T-cell (primary cell): ENCODE results near the gene STK40. TPM values are rescaled to one million over a fixed set of nuclear protein-coding genes. Genes with fewer than 3 reads are reported as not detected.

Experiments used
- ATAC-seq, 4 experiments: fragments of 200-7000 bp in 3 of 4; fragments of 150-1000 bp in 1 of 4; cut with Tn5 transposase; replicated peaks in 1 of 4; 1 replicate in 3 of 4; 2 replicates in 1 of 4; pipeline ENCODE4 v1.10.0; 2021; ENCODE audit warnings: moderate library complexity in 3 of 4, mild to moderate bottlenecking in 2 of 4, moderate number of reproducible peaks in 1 of 4
- CTCF ChIA-PET, 2 donors: fragments of 300-600 bp; sonication (Branson Sonifier 250); formaldehyde crosslinking; loops; one replicate each; lab custom pipeline; 2022; ENCODE audit warnings: antibody characterized with exemption in 2 of 2; lab: Charles Lee
- POLR2A ChIA-PET, 2 donors: fragments of 300-600 bp; sonication (Branson Sonifier 250); formaldehyde crosslinking; loops; one replicate each; lab custom pipeline; 2022; ENCODE audit warnings: antibody characterized with exemption in 2 of 2; lab: Charles Lee
- DNase-seq, 35 experiments: peaks; one replicate each; pipeline versions ENCODE4 v3.0.0 to v3.0.0-alpha.2; 2013 to 2023
- H3K27ac ChIP-seq: one replicate; pipeline ENCODE4 v1.5.1; 2013; ENCODE audit warnings: low read length
- H3K27me3 ChIP-seq, 2 experiments: replicated peaks in 1 of 2; 1 replicate in 1 of 2; 2 replicates in 1 of 2; pipeline versions ENCODE4 v1.6.1 to v1.7.0; 2013; ENCODE audit warnings: low read length in 1 of 2, mixed read lengths in 1 of 2; ENCODE audit not compliant: control insufficient read depth in 2 of 2, insufficient read depth in 2 of 2; ENCODE audit errors: extremely low read depth in 1 of 2
- H3K36me3 ChIP-seq, 2 donors: 1 replicate in 1 of 2; 2 replicates in 1 of 2; pipeline versions ENCODE4 v1.6.1 to v1.7.0; 2013; ENCODE audit warnings: low read length in 1 of 2; ENCODE audit not compliant: control insufficient read depth in 2 of 2, insufficient read depth in 1 of 2; ENCODE audit errors: extremely low read depth in 1 of 2
- H3K4me1 ChIP-seq, 2 experiments: 1 replicate in 1 of 2; 2 replicates in 1 of 2; pipeline versions ENCODE4 v1.6.1 to v1.7.0; 2013; ENCODE audit warnings: low read length in 2 of 2, mixed read lengths in 1 of 2; ENCODE audit not compliant: insufficient read depth in 2 of 2, control insufficient read depth in 1 of 2; ENCODE audit errors: extremely low read depth in 1 of 2
- H3K4me3 ChIP-seq, 2 donors: 1 replicate in 1 of 2; 2 replicates in 1 of 2; pipeline versions ENCODE4 v1.5.1 to v1.7.0; 2013; ENCODE audit warnings: mild to moderate bottlenecking in 2 of 2, low read length in 1 of 2, moderate library complexity in 1 of 2; ENCODE audit not compliant: control insufficient read depth in 1 of 2; ENCODE audit errors: extremely low read depth in 1 of 2
- H3K9me3 ChIP-seq: 2 replicates; pipeline ENCODE4 v1.7.0; 2013
- H3K27ac Mint-ChIP-seq, 2 donors: one replicate each; pipeline ENCODE4 v1.8.0; 2020 to 2021; ENCODE audit warnings: mild to moderate bottlenecking in 2 of 2, mixed read lengths in 2 of 2
- H3K27me3 Mint-ChIP-seq, 2 donors: one replicate each; pipeline ENCODE4 v1.8.0; 2021 to 2022; ENCODE audit warnings: mixed read lengths in 2 of 2
- H3K36me3 Mint-ChIP-seq: one replicate; pipeline ENCODE4 v1.8.0; 2021; ENCODE audit warnings: mixed read lengths
- H3K4me1 Mint-ChIP-seq, 3 donors: one replicate each; pipeline ENCODE4 v1.8.0; 2020 to 2022; ENCODE audit warnings: mixed read lengths in 3 of 3, mild to moderate bottlenecking in 1 of 3
- H3K4me3 Mint-ChIP-seq, 3 donors: one replicate each; pipeline ENCODE4 v1.8.0; 2020 to 2022; ENCODE audit warnings: mild to moderate bottlenecking in 3 of 3, mixed read lengths in 3 of 3, moderate library complexity in 3 of 3
- H3K9me3 Mint-ChIP-seq, 3 donors: one replicate each; pipeline ENCODE4 v1.8.0; 2020 to 2022; ENCODE audit warnings: mixed read lengths in 3 of 3
- WGBS: methylation state at CpG from one replicate; pipeline ENCODE4 v1.1.5; 2013; ENCODE audit warnings: missing lambda C conversion rate; ENCODE audit not compliant: insufficient coverage; 5-methylcytosine and 5-hydroxymethylcytosine counted together
- total RNA-seq, 35 experiments: library from RNA in 6 of 35; stranded (reverse) in 6 of 35; fragments of 120-200 nt in 1 of 35; gene quantifications; one replicate each; pipeline versions ENCODE4 v1.2.1 to v1.2.4 and lab custom pipeline; 2013 to 2026

Gene STK40
- total RNA-seq, 5 donors from 2014 or later (not counting 1 experiment from before 2014, with no cell fraction given): 29.6 to 71.1 (median 56.7) TPM

GRCh38 chr1:36414384-36414783, 28.7 kb upstream of the STK40 start:
- Histone ChIP-seq H3K4me3 (no peak overlapping the region), H3K36me3 (no peaks in the 10 kb centered on the region), H3K27ac (no peak overlapping the region), H3K27me3 (no peaks in the 10 kb centered on the region), H3K9me3 (no peaks in the 10 kb centered on the region), H3K4me1 (peaks cover 2 to 6% of the 10 kb centered on the region in 2 experiments)
- ChIA-PET POLR2A (no interaction called here), CTCF (no interaction called here)
- H3K4me1 Mint-ChIP-seq: peaks cover 15 to 24% (median 21%) of the 10 kb centered on the region in 3 donors
- H3K9me3 Mint-ChIP-seq: peaks cover 0 to 5% (median 0%) of the 10 kb centered on the region in 3 donors
- 100% methylated on average over 3 of the region's 4 CpGs for WGBS
- DNase-seq: no peak
- H3K36me3 Mint-ChIP-seq: no peaks in the 10 kb centered on the region
- H3K27me3 Mint-ChIP-seq: no peaks in the 10 kb centered on the region
- ATAC-seq: no peak
- H3K4me3 Mint-ChIP-seq: no peak overlapping the region
- no peak overlapping the region for H3K27ac Mint-ChIP-seq

GRCh38 chr1:36411674-36412648, 26.2 kb upstream of the STK40 start:
- no peak overlapping the region for H3K4me3 ChIP-seq
- peak in 21 of 35 experiments; percentile 5 to 80 (median 29) for DNase-seq
- H3K4me1 Mint-ChIP-seq: peaks cover 9 to 18% (median 14%) of the 10 kb centered on the region in 3 donors
- H3K27me3 ChIP-seq: peaks cover 0 to 3% of the 10 kb centered on the region in 2 experiments
- no peaks in the 10 kb centered on the region for H3K9me3 ChIP-seq
- H3K36me3 Mint-ChIP-seq: no peaks in the 10 kb centered on the region
- ATAC-seq: peak; percentile 42 to 98 (median 50)
- peaks cover 0 to 5% (median 0%) of the 10 kb centered on the region in 3 donors for H3K9me3 Mint-ChIP-seq
- peak overlapping the region; percentile 63 to 77 for H3K27ac Mint-ChIP-seq
- peaks cover 0 to 6% of the 10 kb centered on the region in 2 experiments for H3K4me1 ChIP-seq
- POLR2A ChIA-PET: interaction anchor here in 1 of 2 donors (0.6 kb wide), 2 partner anchors 24 to 793 kb away, joined by 3 to 6 read pairs; no protein-coding TSS in a partner anchor
- H3K27me3 Mint-ChIP-seq: no peaks in the 10 kb centered on the region
- no peak overlapping the region for H3K27ac ChIP-seq
- WGBS: 56% methylated on average over 7 of the region's 11 CpGs
- peak overlapping the region in 1 of 3 donors; percentile 40 for H3K4me3 Mint-ChIP-seq
- H3K36me3 ChIP-seq: no peaks in the 10 kb centered on the region
- CTCF ChIA-PET: no interaction called here

- peaks cover 9 to 26% (median 17%) of the 10 kb centered on the region in 3 donors for H3K4me1 Mint-ChIP-seq
- ChIA-PET CTCF (no interaction called here), POLR2A (no interaction called here)
- no peak overlapping the region for H3K27ac Mint-ChIP-seq
- H3K27me3 ChIP-seq: peaks cover 0 to 3% of the 10 kb centered on the region in 2 experiments
- ATAC-seq (no peak), DNase-seq (no peak)
- no peak overlapping the region for H3K4me3 Mint-ChIP-seq
- peaks cover 0 to 6% of the 10 kb centered on the region in 2 experiments for H3K4me1 ChIP-seq
- no peaks in the 10 kb centered on the region for H3K36me3 Mint-ChIP-seq
- no peak overlapping the region for H3K27ac ChIP-seq
- no peaks in the 10 kb centered on the region for H3K36me3 ChIP-seq
- WGBS: 96% methylated on average over 2 of the region's 2 CpGs
- H3K9me3 ChIP-seq: no peaks in the 10 kb centered on the region
- H3K4me3 ChIP-seq: no peak overlapping the region
- H3K27me3 Mint-ChIP-seq: no peaks in the 10 kb centered on the region
- H3K9me3 Mint-ChIP-seq: peaks cover 0 to 5% (median 0%) of the 10 kb centered on the region in 3 donors
Observed at GRCh38 chr1:36408479-36408878, 22.8 kb upstream of the STK40 start.

- ChIA-PET CTCF (no interaction called here), POLR2A (no interaction called here)
- Histone ChIP-seq H3K27me3 (peaks cover 0 to 7% of the 10 kb centered on the region in 2 experiments), H3K36me3 (no peaks in the 10 kb centered on the region), H3K27ac (no peak overlapping the region), H3K9me3 (no peaks in the 10 kb centered on the region), H3K4me1 (peaks cover 0 to 6% of the 10 kb centered on the region in 2 experiments), H3K4me3 (no peak overlapping the region)
- no peaks in the 10 kb centered on the region for H3K36me3 Mint-ChIP-seq
- H3K4me3 Mint-ChIP-seq: no peak overlapping the region
- peaks cover 0 to 2% (median 0%) of the 10 kb centered on the region in 3 donors for H3K9me3 Mint-ChIP-seq
- no peaks in the 10 kb centered on the region for H3K27me3 Mint-ChIP-seq
- no peak for DNase-seq
- WGBS: 80% methylated on average over 1 of the region's 1 CpG
- no peak for ATAC-seq
- H3K4me1 Mint-ChIP-seq: peaks cover 2 to 12% (median 12%) of the 10 kb centered on the region in 3 donors
- H3K27ac Mint-ChIP-seq: peak overlapping the region in 1 of 2 donors; percentile 22
Observed at GRCh38 chr1:36406440-36406839, 20.7 kb upstream of the STK40 start.

- no peaks in the 10 kb centered on the region for H3K36me3 Mint-ChIP-seq
- no peak for DNase-seq
Observed at GRCh38 chr1:36402504-36402890, 16.8 kb upstream of the STK40 start.

More at GRCh38 chr1:36402504-36402890, 16.8 kb upstream of the STK40 start:
- Mint-ChIP-seq H3K4me3 (no peak overlapping the region), H3K27me3 (no peaks in the 10 kb centered on the region), H3K4me1 (peaks cover 11 to 25% (median 22%) of the 10 kb centered on the region in 3 donors), H3K27ac (no peak overlapping the region), H3K9me3 (no peaks in the 10 kb centered on the region)
- H3K27me3 ChIP-seq: peaks cover 0 to 7% of the 10 kb centered on the region in 2 experiments
- ATAC-seq: no peak
- no peak overlapping the region for H3K27ac ChIP-seq
- H3K9me3 ChIP-seq: no peaks in the 10 kb centered on the region
- H3K36me3 ChIP-seq: no peaks in the 10 kb centered on the region
- ChIA-PET CTCF (interaction anchor here in 1 of 2 donors (0.6 kb wide), 1 partner anchor 368 kb away, joined by 3 read pairs; no protein-coding TSS in a partner anchor), POLR2A (no interaction called here)
- peaks cover 0 to 21% of the 10 kb centered on the region in 2 experiments for H3K4me1 ChIP-seq
- no CpG with 5 or more reads among the region's 4 CpGs for WGBS
- H3K4me3 ChIP-seq: no peak overlapping the region
